OCI-LY7 (cell line): ENCODE results near the gene SCG3.

Experiments
- EZH2phosphoT487 ChIP-seq: fragments of 200-600 bp; sonication (generic); IDR thresholded peaks from 2 replicates; pipeline ENCODE4 v1.6.1; 2018; ENCODE audit warnings: low read depth, borderline replicate concordance, mild to moderate bottlenecking, mixed run types, antibody characterized with exemption, low read length, moderate library complexity, mixed read lengths
- TF ChIP-seq, protein P1 (sequence below): fragments of 200-600 bp; sonication (generic); conservative IDR thresholded peaks from 2 replicates; pipeline ENCODE4 v1.5.1; 2014; ENCODE audit warnings: mild to moderate bottlenecking, antibody characterized with exemption, low read length, moderate library complexity, mixed read lengths

- TF ChIP-seq, protein P1, sequence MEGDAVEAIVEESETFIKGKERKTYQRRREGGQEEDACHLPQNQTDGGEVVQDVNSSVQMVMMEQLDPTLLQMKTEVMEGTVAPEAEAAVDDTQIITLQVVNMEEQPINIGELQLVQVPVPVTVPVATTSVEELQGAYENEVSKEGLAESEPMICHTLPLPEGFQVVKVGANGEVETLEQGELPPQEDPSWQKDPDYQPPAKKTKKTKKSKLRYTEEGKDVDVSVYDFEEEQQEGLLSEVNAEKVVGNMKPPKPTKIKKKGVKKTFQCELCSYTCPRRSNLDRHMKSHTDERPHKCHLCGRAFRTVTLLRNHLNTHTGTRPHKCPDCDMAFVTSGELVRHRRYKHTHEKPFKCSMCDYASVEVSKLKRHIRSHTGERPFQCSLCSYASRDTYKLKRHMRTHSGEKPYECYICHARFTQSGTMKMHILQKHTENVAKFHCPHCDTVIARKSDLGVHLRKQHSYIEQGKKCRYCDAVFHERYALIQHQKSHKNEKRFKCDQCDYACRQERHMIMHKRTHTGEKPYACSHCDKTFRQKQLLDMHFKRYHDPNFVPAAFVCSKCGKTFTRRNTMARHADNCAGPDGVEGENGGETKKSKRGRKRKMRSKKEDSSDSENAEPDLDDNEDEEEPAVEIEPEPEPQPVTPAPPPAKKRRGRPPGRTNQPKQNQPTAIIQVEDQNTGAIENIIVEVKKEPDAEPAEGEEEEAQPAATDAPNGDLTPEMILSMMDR = no peak
- no peak for TF ChIP-seq EZH2phosphoT487
These were observed 42.9 kb downstream of the SCG3 start for GRCh38 chr15:51724199-51724598.
